A549 (cell line): ENCODE measurements around the gene UST. TPM values are rescaled to one million over a fixed set of nuclear protein-coding genes. Genes with fewer than 3 reads are reported as not detected.

Experiments
- ATAC-seq, 2 experiments: fragments of 200-7000 bp in 1 of 2; fragments of >200 bp in 1 of 2; cut with Nextera tagmentation in 1 of 2; cut with Tn5 transposase in 1 of 2; 3 replicates each; pipeline versions ENCODE4 v1.8.0 to v1.9.1; 2018 to 2020; ENCODE audit warnings: mild to moderate bottlenecking in 1 of 2, moderate library complexity in 1 of 2
- CTCF ChIA-PET: fragments of 300-600 bp; sonication (Branson Sonifier 250); formaldehyde crosslinking; extraction: SDS; loops from one replicate; lab custom pipeline; 2021; ENCODE audit warnings: antibody characterized with exemption, inconsistent platforms; lab: Yijun Ruan, JAX
- POLR2A ChIA-PET: fragments of 350-600 bp; formaldehyde crosslinking; extraction: SDS; loops from one replicate; lab custom pipeline; 2021; ENCODE audit warnings: antibody characterized with exemption, inconsistent platforms; lab: Yijun Ruan, JAX
- DNase-seq, 2 experiments: peaks; one replicate each; pipeline versions ENCODE4 v3.0.0 to v3.0.0-alpha.2; 2011 to 2016; ENCODE audit warnings: low read depth in 1 of 2, low spot score in 1 of 2
- FAIRE-seq: peaks from 2 replicates; lab custom pipeline; 2011; peaks lifted over from hg19 to GRCh38; lab: Jason Lieb, UNC
- H3K27ac ChIP-seq, 2 experiments: fragments of >200 bp; sonication (Bioruptor Twin); formaldehyde crosslinking; 3 replicates each; pipeline ENCODE4 v1.5.1; 2016 to 2017
- H3K4me1 ChIP-seq: fragments of >200 bp; sonication (Bioruptor Twin); formaldehyde crosslinking; 3 replicates; pipeline ENCODE4 v1.6.1; 2016
- H3K4me2 ChIP-seq: fragments of >200 bp; sonication (Bioruptor Twin); formaldehyde crosslinking; 3 replicates; pipeline ENCODE4 v1.6.1; 2016
- H3K4me3 ChIP-seq: fragments of >200 bp; sonication (Bioruptor Twin); formaldehyde crosslinking; 3 replicates; pipeline ENCODE4 v1.5.1; 2016
- H3K9me3 ChIP-seq: fragments of >200 bp; sonication (Bioruptor Twin); formaldehyde crosslinking; 3 replicates; pipeline ENCODE4 v1.6.1; 2016
- BHLHE40 ChIP-seq: IDR thresholded peaks from 2 replicates; pipeline ENCODE4 v1.6.1; 2012; ENCODE audit warnings: low read depth, low read length, inconsistent platforms
- CBX2 ChIP-seq: fragments of 200-600 bp; sonication (generic); IDR thresholded peaks from 2 replicates; pipeline ENCODE4 v1.6.1; 2016; ENCODE audit warnings: low read depth, mild to moderate bottlenecking, borderline replicate concordance
- CBX8 ChIP-seq: fragments of 200-600 bp; sonication (generic); IDR thresholded peaks from 2 replicates; pipeline ENCODE4 v1.6.1; 2016
- ESRRA ChIP-seq: fragments of 150-350 bp; IDR thresholded peaks from 2 replicates; pipeline ENCODE4 v1.6.1; 2014; ENCODE audit warnings: mild to moderate bottlenecking, low read length, borderline replicate concordance
- HEYL ChIP-seq: fragments of 250-450 bp; sonication (Bioruptor Pico); IDR thresholded peaks from 2 replicates; pipeline ENCODE4 v1.8.0; 2021; ENCODE audit warnings: mild to moderate bottlenecking, moderate library complexity
- HOXB13 ChIP-seq: fragments of 250-450 bp; sonication (Bioruptor Pico); IDR thresholded peaks from 2 replicates; pipeline ENCODE4 v1.5.0; 2020; ENCODE audit warnings: low read depth, mild to moderate bottlenecking, moderate library complexity
- NPAS2 ChIP-seq: fragments of 250-450 bp; sonication (Bioruptor Pico); IDR thresholded peaks from 2 replicates; pipeline ENCODE4 v1.8.0; 2022; ENCODE audit warnings: mild to moderate bottlenecking, moderate library complexity, borderline replicate concordance
- PHF8 ChIP-seq: fragments of 200-600 bp; sonication (generic); IDR thresholded peaks from 2 replicates; pipeline ENCODE4 v1.6.1; 2016; ENCODE audit warnings: low read depth, mild to moderate bottlenecking, antibody characterized with exemption, moderate library complexity, borderline replicate concordance
- RAD21 ChIP-seq, 2 experiments: fragments of >200 bp in 1 of 2; sonication (Bioruptor Twin) in 1 of 2; formaldehyde crosslinking in 1 of 2; IDR thresholded peaks in 1 of 2; conservative IDR thresholded peaks in 1 of 2; 2 replicates in 1 of 2; 3 replicates in 1 of 2; pipeline ENCODE4 v1.6.1; 2012 to 2018; ENCODE audit warnings: inconsistent platforms in 1 of 2
- SREBF2 ChIP-seq: fragments of 450-650 bp; IDR thresholded peaks from 2 replicates; pipeline ENCODE4 v1.6.1; 2014; ENCODE audit warnings: mild to moderate bottlenecking, moderate library complexity
- ZSCAN20 ChIP-seq: fragments of 250-450 bp; sonication (Bioruptor Pico); IDR thresholded peaks from 2 replicates; pipeline ENCODE4 v1.8.0; 2022; ENCODE audit warnings: mild to moderate bottlenecking, moderate library complexity
- WGBS: methylation state at CpG from one replicate; pipeline ENCODE4 v1.1.6; 2017; ENCODE audit errors: missing lambda C conversion rate; 5-methylcytosine and 5-hydroxymethylcytosine counted together
- polyA plus RNA-seq, 4 experiments: library from polyadenylated mRNA; depleted of rRNA in 3 of 4; stranded (reverse); fragments of >200 nt; fragmentation: RNase III in 1 of 4; extraction: RNeasy Plus Mini Kit Qiagen cat#74134 plus additional on column Dnase treatment in 1 of 4; gene quantifications; 2 replicates in 3 of 4; 3 replicates in 1 of 4; pipeline ENCODE4 v1.2.3, GENCODE V29; 2011 to 2017
- TF ChIP-seq, protein P1 (sequence below): IDR thresholded peaks from 2 replicates; pipeline ENCODE4 v1.6.1; 2012
- TF ChIP-seq, protein P2 (sequence below): fragments of 200-600 bp; sonication (generic); IDR thresholded peaks from 2 replicates; pipeline ENCODE4 v1.6.1; 2016; ENCODE audit warnings: antibody characterized with exemption, mild to moderate bottlenecking, moderate library complexity
- TF ChIP-seq, protein P3 (sequence below): IDR thresholded peaks from 2 replicates; pipeline ENCODE4 v1.6.1; 2012
- TF ChIP-seq, protein P4 (sequence below): fragments of >200 bp; sonication (Bioruptor Twin); formaldehyde crosslinking; IDR thresholded peaks from 3 replicates; pipeline ENCODE4 v1.5.1; 2016
- TF ChIP-seq, protein P5 (sequence below): fragments of >200 bp; sonication (Bioruptor Twin); formaldehyde crosslinking; IDR thresholded peaks from 2 replicates; pipeline ENCODE4 v1.6.1; 2016
- TF ChIP-seq, protein P6 (sequence below): fragments of 150-350 bp; IDR thresholded peaks from 2 replicates; pipeline ENCODE4 v1.6.1; 2014; ENCODE audit warnings: low read depth, mild to moderate bottlenecking, low read length

The UST gene
- polyA plus RNA-seq, 2 of the 4 experiments (the other 2 are of a cell fraction) = 0.54 to 1.7 TPM

DNA sequence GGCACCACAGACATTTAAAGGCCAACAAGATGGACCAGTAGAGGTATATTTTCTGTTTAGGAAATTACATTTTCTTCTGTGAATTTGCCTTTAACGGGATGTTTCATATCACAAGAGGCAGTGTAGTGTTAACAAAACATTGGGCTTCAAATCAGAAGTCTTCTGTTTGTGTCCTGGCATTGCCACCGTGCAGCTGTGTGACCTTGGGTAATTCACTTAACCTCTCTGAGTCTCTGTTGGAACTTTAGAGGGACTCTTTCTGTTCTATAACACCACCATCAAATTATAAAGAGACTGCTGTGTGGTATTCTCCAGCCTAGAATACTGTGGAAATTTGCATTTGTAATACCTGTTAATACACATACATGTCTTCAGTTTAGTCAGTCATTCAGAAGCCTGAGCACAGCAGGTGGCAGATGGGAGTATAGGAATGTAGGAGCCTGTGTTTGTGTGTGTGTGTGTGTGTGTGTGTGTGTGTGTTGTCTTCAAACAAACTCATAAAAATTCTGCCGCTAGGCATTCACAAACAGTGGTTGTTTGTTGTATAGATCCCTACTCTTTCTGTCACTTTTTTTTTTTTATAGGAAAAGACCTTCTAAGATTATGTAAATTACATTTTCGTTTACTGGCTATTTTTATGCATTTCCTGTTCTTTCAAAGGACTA lies 22.6 kb downstream of the UST start:
- POLR2A ChIA-PET = no interaction called here
- CTCF ChIA-PET = no interaction called here
- no peak for TF ChIP-seq HEYL (CRISPR knock-in tag)
- TF ChIP-seq RAD21 (conservative IDR thresholded peaks at IDR 0.05 in 1 of 2, IDR thresholded peaks at IDR 0.05 in 1 of 2) = no peak
- TF ChIP-seq, protein P1, sequence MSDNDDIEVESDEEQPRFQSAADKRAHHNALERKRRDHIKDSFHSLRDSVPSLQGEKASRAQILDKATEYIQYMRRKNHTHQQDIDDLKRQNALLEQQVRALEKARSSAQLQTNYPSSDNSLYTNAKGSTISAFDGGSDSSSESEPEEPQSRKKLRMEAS = no peak
- TF ChIP-seq, protein P2, sequence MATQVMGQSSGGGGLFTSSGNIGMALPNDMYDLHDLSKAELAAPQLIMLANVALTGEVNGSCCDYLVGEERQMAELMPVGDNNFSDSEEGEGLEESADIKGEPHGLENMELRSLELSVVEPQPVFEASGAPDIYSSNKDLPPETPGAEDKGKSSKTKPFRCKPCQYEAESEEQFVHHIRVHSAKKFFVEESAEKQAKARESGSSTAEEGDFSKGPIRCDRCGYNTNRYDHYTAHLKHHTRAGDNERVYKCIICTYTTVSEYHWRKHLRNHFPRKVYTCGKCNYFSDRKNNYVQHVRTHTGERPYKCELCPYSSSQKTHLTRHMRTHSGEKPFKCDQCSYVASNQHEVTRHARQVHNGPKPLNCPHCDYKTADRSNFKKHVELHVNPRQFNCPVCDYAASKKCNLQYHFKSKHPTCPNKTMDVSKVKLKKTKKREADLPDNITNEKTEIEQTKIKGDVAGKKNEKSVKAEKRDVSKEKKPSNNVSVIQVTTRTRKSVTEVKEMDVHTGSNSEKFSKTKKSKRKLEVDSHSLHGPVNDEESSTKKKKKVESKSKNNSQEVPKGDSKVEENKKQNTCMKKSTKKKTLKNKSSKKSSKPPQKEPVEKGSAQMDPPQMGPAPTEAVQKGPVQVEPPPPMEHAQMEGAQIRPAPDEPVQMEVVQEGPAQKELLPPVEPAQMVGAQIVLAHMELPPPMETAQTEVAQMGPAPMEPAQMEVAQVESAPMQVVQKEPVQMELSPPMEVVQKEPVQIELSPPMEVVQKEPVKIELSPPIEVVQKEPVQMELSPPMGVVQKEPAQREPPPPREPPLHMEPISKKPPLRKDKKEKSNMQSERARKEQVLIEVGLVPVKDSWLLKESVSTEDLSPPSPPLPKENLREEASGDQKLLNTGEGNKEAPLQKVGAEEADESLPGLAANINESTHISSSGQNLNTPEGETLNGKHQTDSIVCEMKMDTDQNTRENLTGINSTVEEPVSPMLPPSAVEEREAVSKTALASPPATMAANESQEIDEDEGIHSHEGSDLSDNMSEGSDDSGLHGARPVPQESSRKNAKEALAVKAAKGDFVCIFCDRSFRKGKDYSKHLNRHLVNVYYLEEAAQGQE = no peak
- TF ChIP-seq ESRRA = no peak
- no peak for TF ChIP-seq NPAS2 (CRISPR knock-in tag)
- TF ChIP-seq CBX2 = no peak
- TF ChIP-seq ZSCAN20 (CRISPR knock-in tag) = no peak
- TF ChIP-seq BHLHE40 = no peak
- TF ChIP-seq, protein P3, sequence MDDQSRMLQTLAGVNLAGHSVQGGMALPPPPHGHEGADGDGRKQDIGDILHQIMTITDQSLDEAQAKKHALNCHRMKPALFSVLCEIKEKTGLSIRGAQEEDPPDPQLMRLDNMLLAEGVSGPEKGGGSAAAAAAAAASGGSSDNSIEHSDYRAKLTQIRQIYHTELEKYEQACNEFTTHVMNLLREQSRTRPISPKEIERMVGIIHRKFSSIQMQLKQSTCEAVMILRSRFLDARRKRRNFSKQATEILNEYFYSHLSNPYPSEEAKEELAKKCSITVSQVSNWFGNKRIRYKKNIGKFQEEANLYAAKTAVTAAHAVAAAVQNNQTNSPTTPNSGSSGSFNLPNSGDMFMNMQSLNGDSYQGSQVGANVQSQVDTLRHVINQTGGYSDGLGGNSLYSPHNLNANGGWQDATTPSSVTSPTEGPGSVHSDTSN = no peak
- no peak for TF ChIP-seq SREBF2
- TF ChIP-seq, protein P4, sequence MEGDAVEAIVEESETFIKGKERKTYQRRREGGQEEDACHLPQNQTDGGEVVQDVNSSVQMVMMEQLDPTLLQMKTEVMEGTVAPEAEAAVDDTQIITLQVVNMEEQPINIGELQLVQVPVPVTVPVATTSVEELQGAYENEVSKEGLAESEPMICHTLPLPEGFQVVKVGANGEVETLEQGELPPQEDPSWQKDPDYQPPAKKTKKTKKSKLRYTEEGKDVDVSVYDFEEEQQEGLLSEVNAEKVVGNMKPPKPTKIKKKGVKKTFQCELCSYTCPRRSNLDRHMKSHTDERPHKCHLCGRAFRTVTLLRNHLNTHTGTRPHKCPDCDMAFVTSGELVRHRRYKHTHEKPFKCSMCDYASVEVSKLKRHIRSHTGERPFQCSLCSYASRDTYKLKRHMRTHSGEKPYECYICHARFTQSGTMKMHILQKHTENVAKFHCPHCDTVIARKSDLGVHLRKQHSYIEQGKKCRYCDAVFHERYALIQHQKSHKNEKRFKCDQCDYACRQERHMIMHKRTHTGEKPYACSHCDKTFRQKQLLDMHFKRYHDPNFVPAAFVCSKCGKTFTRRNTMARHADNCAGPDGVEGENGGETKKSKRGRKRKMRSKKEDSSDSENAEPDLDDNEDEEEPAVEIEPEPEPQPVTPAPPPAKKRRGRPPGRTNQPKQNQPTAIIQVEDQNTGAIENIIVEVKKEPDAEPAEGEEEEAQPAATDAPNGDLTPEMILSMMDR = no peak
- no peak for TF ChIP-seq HOXB13 (CRISPR knock-in tag)
- no peak for TF ChIP-seq PHF8
- TF ChIP-seq, protein P5, sequence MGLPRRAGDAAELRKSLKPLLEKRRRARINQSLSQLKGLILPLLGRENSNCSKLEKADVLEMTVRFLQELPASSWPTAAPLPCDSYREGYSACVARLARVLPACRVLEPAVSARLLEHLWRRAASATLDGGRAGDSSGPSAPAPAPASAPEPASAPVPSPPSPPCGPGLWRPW = no peak
- TF ChIP-seq CBX8 = no peak
- TF ChIP-seq, protein P6, sequence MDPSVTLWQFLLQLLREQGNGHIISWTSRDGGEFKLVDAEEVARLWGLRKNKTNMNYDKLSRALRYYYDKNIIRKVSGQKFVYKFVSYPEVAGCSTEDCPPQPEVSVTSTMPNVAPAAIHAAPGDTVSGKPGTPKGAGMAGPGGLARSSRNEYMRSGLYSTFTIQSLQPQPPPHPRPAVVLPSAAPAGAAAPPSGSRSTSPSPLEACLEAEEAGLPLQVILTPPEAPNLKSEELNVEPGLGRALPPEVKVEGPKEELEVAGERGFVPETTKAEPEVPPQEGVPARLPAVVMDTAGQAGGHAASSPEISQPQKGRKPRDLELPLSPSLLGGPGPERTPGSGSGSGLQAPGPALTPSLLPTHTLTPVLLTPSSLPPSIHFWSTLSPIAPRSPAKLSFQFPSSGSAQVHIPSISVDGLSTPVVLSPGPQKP = no peak
- no peak overlapping the region for H3K4me3 ChIP-seq
- H3K27ac ChIP-seq = no peak overlapping the region
- 24% methylated on average over 4 of the region's 4 CpGs for WGBS
- FAIRE-seq (no peak), ATAC-seq (no peak), DNase-seq (no peak)
- no peaks in the 10 kb centered on the region for H3K4me1 ChIP-seq
- H3K4me2 ChIP-seq = no peak overlapping the region
- H3K9me3 ChIP-seq = no peaks in the 10 kb centered on the region
